ENCODE results near the gene TRAF2. TPM values are rescaled to one million over a fixed set of nuclear protein-coding genes. Genes with fewer than 3 reads are reported as not detected.

Gene TRAF2
- total and polyA plus RNA-seq, 2 donors (not counting 1 experiment from before 2014, with no cell fraction given) = 25.5 to 54.5 TPM

DNA sequence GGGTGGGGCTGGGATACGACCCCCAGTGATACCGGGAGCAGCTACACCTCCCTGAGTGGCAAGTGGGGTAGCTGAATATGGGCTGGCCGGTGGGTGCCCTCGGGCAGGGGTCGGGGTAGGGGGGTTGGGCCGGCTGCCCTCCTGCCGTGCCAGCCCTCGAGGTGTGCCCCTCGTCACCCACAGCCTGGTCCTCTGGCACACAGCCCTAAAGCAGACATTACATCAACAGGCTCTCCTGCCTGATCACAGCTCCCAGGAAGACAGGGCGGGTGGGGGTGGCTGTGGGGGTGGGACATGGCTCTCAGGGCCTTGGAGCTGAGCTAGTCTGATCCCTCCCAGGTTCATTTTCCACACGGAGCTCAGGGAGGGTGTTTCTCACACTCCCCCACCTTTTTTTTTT, 35.0 kb downstream of the TRAF2 start:
- Histone ChIP-seq H3K27ac (ENCODE audit: low read length in 2 of 2) (no peak overlapping the region), H3K36me3 (replicated peaks in 1 of 2; ENCODE audit: control extremely low read depth in 1 of 2, control insufficient read depth in 1 of 2, extremely low read depth in 1 of 2, insufficient read depth in 2 of 2, low read length in 1 of 2) (peaks cover 2 to 68% of the 10 kb centered on the region in 2 experiments), H3K9me3 (ENCODE audit: control extremely low read depth in 1 of 3, control insufficient read depth in 2 of 3, insufficient read depth in 1 of 3, low read length in 2 of 3) (no peaks in the 10 kb centered on the region), H3K79me2 (ENCODE audit: control insufficient read depth, insufficient read depth, low read length) (peaks cover 33% of the 10 kb centered on the region), H3K27me3 (replicated peaks in 1 of 4; ENCODE audit: control extremely low read depth in 1 of 4, control insufficient read depth in 3 of 4, insufficient read depth in 4 of 4, low read length in 3 of 4) (no peaks in the 10 kb centered on the region), H2AFZ (ENCODE audit: insufficient read depth, low read depth, low read length, poor library complexity, severe bottlenecking) (no peak overlapping the region), H3K4me1 (ENCODE audit: control insufficient read depth in 2 of 2, insufficient read depth in 2 of 2, low read length in 2 of 2) (no peaks in the 10 kb centered on the region), H3K4me3 (ENCODE audit: control extremely low read depth in 1 of 5, extremely low read depth in 1 of 5, insufficient read depth in 1 of 5, low read depth in 2 of 5, low read length in 4 of 5) (no peak overlapping the region), H4K20me1 (ENCODE audit: control insufficient read depth, insufficient read depth, low read length, poor library complexity, severe bottlenecking) (peaks cover 32% of the 10 kb centered on the region), H3K4me2 (replicated peaks; ENCODE audit: low read depth, low read length, poor library complexity, severe bottlenecking) (no peak overlapping the region), H3K9ac (ENCODE audit: low read length) (no peak overlapping the region)
- H3K4me3 Mint-ChIP-seq = no peak overlapping the region
- H3K27ac Mint-ChIP-seq = no peak overlapping the region
- no peak for TF ChIP-seq EZH2 (IDR thresholded peaks at IDR 0.05; ENCODE audit: borderline replicate concordance, insufficient read depth, low read depth, low read length, poor library complexity, severe bottlenecking)
- TF ChIP-seq, protein P1, sequence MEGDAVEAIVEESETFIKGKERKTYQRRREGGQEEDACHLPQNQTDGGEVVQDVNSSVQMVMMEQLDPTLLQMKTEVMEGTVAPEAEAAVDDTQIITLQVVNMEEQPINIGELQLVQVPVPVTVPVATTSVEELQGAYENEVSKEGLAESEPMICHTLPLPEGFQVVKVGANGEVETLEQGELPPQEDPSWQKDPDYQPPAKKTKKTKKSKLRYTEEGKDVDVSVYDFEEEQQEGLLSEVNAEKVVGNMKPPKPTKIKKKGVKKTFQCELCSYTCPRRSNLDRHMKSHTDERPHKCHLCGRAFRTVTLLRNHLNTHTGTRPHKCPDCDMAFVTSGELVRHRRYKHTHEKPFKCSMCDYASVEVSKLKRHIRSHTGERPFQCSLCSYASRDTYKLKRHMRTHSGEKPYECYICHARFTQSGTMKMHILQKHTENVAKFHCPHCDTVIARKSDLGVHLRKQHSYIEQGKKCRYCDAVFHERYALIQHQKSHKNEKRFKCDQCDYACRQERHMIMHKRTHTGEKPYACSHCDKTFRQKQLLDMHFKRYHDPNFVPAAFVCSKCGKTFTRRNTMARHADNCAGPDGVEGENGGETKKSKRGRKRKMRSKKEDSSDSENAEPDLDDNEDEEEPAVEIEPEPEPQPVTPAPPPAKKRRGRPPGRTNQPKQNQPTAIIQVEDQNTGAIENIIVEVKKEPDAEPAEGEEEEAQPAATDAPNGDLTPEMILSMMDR (IDR thresholded peaks at IDR 0.05) = no peak
- no peaks in the 10 kb centered on the region for H3K9me3 Mint-ChIP-seq (ENCODE audit: insufficient read depth)
- DNase-seq (no peak), ATAC-seq (ENCODE audit: low read depth) (no peak)
- POLR2A ChIA-PET = interaction anchor here (0.6 kb wide), 2 partner anchors 77 to 164 kb away, joined by 5 to 8 read pairs; no protein-coding TSS in a partner anchor
- 100% methylated on average over 4 of the region's 11 CpGs for WGBS (ENCODE audit: insufficient coverage)
- H3K27me3 Mint-ChIP-seq = no peaks in the 10 kb centered on the region
- CTCF ChIA-PET = no interaction called here
- no peaks in the 10 kb centered on the region for H3K4me1 Mint-ChIP-seq
- intact Hi-C loops (cut with micrococcal nuclease) = no loop called here

DNA sequence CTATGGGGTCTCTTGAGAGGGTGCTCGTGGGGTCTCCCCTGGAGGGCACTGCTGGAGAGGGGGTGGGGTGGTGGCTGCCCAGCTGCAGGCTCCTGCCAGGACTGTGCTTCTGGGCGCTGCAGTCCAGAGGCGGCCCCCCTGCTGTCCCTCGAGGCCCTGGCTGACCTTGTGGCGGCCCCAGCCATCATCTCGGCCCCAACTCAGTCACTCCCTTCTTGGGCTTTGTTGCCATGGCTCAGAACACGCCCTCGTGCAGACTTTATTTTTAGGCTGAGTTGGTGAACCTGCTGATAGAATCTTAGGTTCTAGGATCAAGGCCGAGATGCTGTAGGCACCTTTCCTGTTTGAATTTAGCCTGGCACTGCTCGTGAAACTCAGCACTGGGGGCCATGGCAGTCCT, 35.4 kb downstream of the TRAF2 start:
- H3K27ac ChIP-seq (ENCODE audit: low read length in 2 of 2) = no peak overlapping the region
- DNase-seq (no peak), ATAC-seq (ENCODE audit: low read depth) (no peak)
- H3K27ac Mint-ChIP-seq = no peak overlapping the region
- H3K9me3 ChIP-seq (ENCODE audit: control extremely low read depth in 1 of 3, control insufficient read depth in 2 of 3, insufficient read depth in 1 of 3, low read length in 2 of 3) = no peaks in the 10 kb centered on the region
- H3K79me2 ChIP-seq (ENCODE audit: control insufficient read depth, insufficient read depth, low read length) = peaks cover 31% of the 10 kb centered on the region
- H3K27me3 Mint-ChIP-seq = no peaks in the 10 kb centered on the region
- H3K27me3 ChIP-seq (replicated peaks in 1 of 4; ENCODE audit: control extremely low read depth in 1 of 4, control insufficient read depth in 3 of 4, insufficient read depth in 4 of 4, low read length in 3 of 4) = no peaks in the 10 kb centered on the region
- ChIA-PET POLR2A (interaction anchor here (0.6 kb wide), 2 partner anchors 78 to 164 kb away, joined by 5 to 8 read pairs; no protein-coding TSS in a partner anchor), CTCF (no interaction called here)
- H3K36me3 ChIP-seq (replicated peaks in 1 of 2; ENCODE audit: control extremely low read depth in 1 of 2, control insufficient read depth in 1 of 2, extremely low read depth in 1 of 2, insufficient read depth in 2 of 2, low read length in 1 of 2) = peaks cover 0 to 68% of the 10 kb centered on the region in 2 experiments
- no peaks in the 10 kb centered on the region for H3K4me1 ChIP-seq (ENCODE audit: control insufficient read depth in 2 of 2, insufficient read depth in 2 of 2, low read length in 2 of 2)
- H3K9ac ChIP-seq (ENCODE audit: low read length) = no peak overlapping the region
- 99% methylated on average over 7 of the region's 10 CpGs for WGBS (ENCODE audit: insufficient coverage)
- no peak overlapping the region for H3K4me2 ChIP-seq (replicated peaks; ENCODE audit: low read depth, low read length, poor library complexity, severe bottlenecking)
- no peaks in the 10 kb centered on the region for H3K9me3 Mint-ChIP-seq (ENCODE audit: insufficient read depth)
- H3K4me3 Mint-ChIP-seq = no peak overlapping the region
- TF ChIP-seq, protein P1 (IDR thresholded peaks at IDR 0.05) = no peak
- TF ChIP-seq EZH2 (IDR thresholded peaks at IDR 0.05; ENCODE audit: borderline replicate concordance, insufficient read depth, low read depth, low read length, poor library complexity, severe bottlenecking) = no peak
- no peak overlapping the region for H2AFZ ChIP-seq (ENCODE audit: insufficient read depth, low read depth, low read length, poor library complexity, severe bottlenecking)
- no peak overlapping the region for H3K4me3 ChIP-seq (ENCODE audit: control extremely low read depth in 1 of 5, extremely low read depth in 1 of 5, insufficient read depth in 1 of 5, low read depth in 2 of 5, low read length in 4 of 5)
- intact Hi-C loops (cut with micrococcal nuclease) = no loop called here
- peaks cover 31% of the 10 kb centered on the region for H4K20me1 ChIP-seq (ENCODE audit: control insufficient read depth, insufficient read depth, low read length, poor library complexity, severe bottlenecking)
- H3K4me1 Mint-ChIP-seq = no peaks in the 10 kb centered on the region
